ENCODE results near the gene NOTCH1. TPM values are rescaled to one million over a fixed set of nuclear protein-coding genes. Genes with fewer than 3 reads are reported as not detected.

NOTCH1 gene
- total RNA-seq, 2 donors from 2014 or later = 23.4 to 24.2 TPM

- H3K4me1 Mint-ChIP-seq = no peaks in the 10 kb centered on the region
- H3K9ac ChIP-seq (ENCODE audit: extremely low read depth, low read length, poor library complexity, severe bottlenecking) = no peak overlapping the region
- no peak overlapping the region for H3K4me3 ChIP-seq (ENCODE audit: low read length)
- TF ChIP-seq CTCF (conservative IDR thresholded peaks at IDR 0.05) = no peak
- H3K9me3 ChIP-seq (ENCODE audit: control insufficient read depth, low read length) = no peaks in the 10 kb centered on the region
- H3K36me3 ChIP-seq (ENCODE audit: control insufficient read depth, insufficient read depth, low read length) = no peaks in the 10 kb centered on the region
- H3K27ac ChIP-seq (ENCODE audit: low read depth, low read length) = no peak overlapping the region
- no peaks in the 10 kb centered on the region for H3K27me3 ChIP-seq (ENCODE audit: control insufficient read depth, insufficient read depth, low read length, poor library complexity, severe bottlenecking)
- H3K4me1 ChIP-seq (ENCODE audit: control insufficient read depth, insufficient read depth, low read length) = no peaks in the 10 kb centered on the region
- no peaks in the 10 kb centered on the region for H3K27me3 Mint-ChIP-seq (ENCODE audit: insufficient read depth)
- peaks cover 16% of the 10 kb centered on the region for H3K36me3 Mint-ChIP-seq (ENCODE audit: low read depth)
- no peak overlapping the region for H3K4me3 Mint-ChIP-seq
- WGBS, 2 experiments (ENCODE audit: insufficient coverage in 1 of 2, insufficient read length in 1 of 2) = 94 to 95% methylated on average over 19 to 23 of the region's 23 CpGs
- DNase-seq = no peak
- no peaks in the 10 kb centered on the region for H3K9me3 Mint-ChIP-seq
- H3K27ac Mint-ChIP-seq = no peak overlapping the region
These were observed 44.2 kb downstream of the NOTCH1 start for GRCh38 chr9:136501686-136502085.

GRCh38 chr9:136499935-136500910, 45.6 kb downstream of the NOTCH1 start:
- 94 to 95% methylated on average over 25 to 50 of the region's 50 CpGs for WGBS, 2 experiments (ENCODE audit: insufficient coverage in 1 of 2, insufficient read length in 1 of 2)
- no peaks in the 10 kb centered on the region for H3K4me1 Mint-ChIP-seq
- no peak overlapping the region for H3K9ac ChIP-seq (ENCODE audit: extremely low read depth, low read length, poor library complexity, severe bottlenecking)
- H3K36me3 ChIP-seq (ENCODE audit: control insufficient read depth, insufficient read depth, low read length) = no peaks in the 10 kb centered on the region
- H3K27ac Mint-ChIP-seq = no peak overlapping the region
- TF ChIP-seq CTCF (conservative IDR thresholded peaks at IDR 0.05) = no peak
- H3K4me1 ChIP-seq (ENCODE audit: control insufficient read depth, insufficient read depth, low read length) = no peaks in the 10 kb centered on the region
- peaks cover 15% of the 10 kb centered on the region for H3K36me3 Mint-ChIP-seq (ENCODE audit: low read depth)
- H3K4me3 ChIP-seq (ENCODE audit: low read length) = no peak overlapping the region
- H3K27ac ChIP-seq (ENCODE audit: low read depth, low read length) = no peak overlapping the region
- no peak overlapping the region for H3K4me3 Mint-ChIP-seq
- no peaks in the 10 kb centered on the region for H3K9me3 ChIP-seq (ENCODE audit: control insufficient read depth, low read length)
- no peak for DNase-seq
- no peaks in the 10 kb centered on the region for H3K9me3 Mint-ChIP-seq
- H3K27me3 ChIP-seq (ENCODE audit: control insufficient read depth, insufficient read depth, low read length, poor library complexity, severe bottlenecking) = no peaks in the 10 kb centered on the region
- no peaks in the 10 kb centered on the region for H3K27me3 Mint-ChIP-seq (ENCODE audit: insufficient read depth)

- Histone ChIP-seq H3K4me3 (ENCODE audit: low read length) (no peak overlapping the region), H3K9me3 (ENCODE audit: control insufficient read depth, low read length) (no peaks in the 10 kb centered on the region), H3K9ac (ENCODE audit: extremely low read depth, low read length, poor library complexity, severe bottlenecking) (no peak overlapping the region), H3K4me1 (ENCODE audit: control insufficient read depth, insufficient read depth, low read length) (no peaks in the 10 kb centered on the region), H3K27ac (ENCODE audit: low read depth, low read length) (no peak overlapping the region), H3K27me3 (ENCODE audit: control insufficient read depth, insufficient read depth, low read length, poor library complexity, severe bottlenecking) (no peaks in the 10 kb centered on the region), H3K36me3 (ENCODE audit: control insufficient read depth, insufficient read depth, low read length) (no peaks in the 10 kb centered on the region)
- Mint-ChIP-seq H3K36me3 (ENCODE audit: low read depth) (peaks cover 13% of the 10 kb centered on the region), H3K4me1 (no peaks in the 10 kb centered on the region), H3K27ac (no peak overlapping the region), H3K9me3 (no peaks in the 10 kb centered on the region), H3K27me3 (ENCODE audit: insufficient read depth) (no peaks in the 10 kb centered on the region), H3K4me3 (no peak overlapping the region)
- 95 to 97% methylated on average over 41 to 46 of the region's 46 CpGs for WGBS, 2 experiments (ENCODE audit: insufficient coverage in 1 of 2, insufficient read length in 1 of 2)
- no peak for DNase-seq
- TF ChIP-seq CTCF (conservative IDR thresholded peaks at IDR 0.05) = no peak
These were observed 46.5 kb downstream of the NOTCH1 start for GRCh38 chr9:136499071-136499934.

Measured in endodermal cell (in vitro differentiated cells).